GM19372 (cell line): Measurements from ENCODE around the gene GIGYF2.
"Not testable (repeated sequence)": the region's sequence is repeated elsewhere in the genome, so short reads cannot be mapped to it uniquely, and the experiment has no call there.

Experiments used
- ATAC-seq: cut with Tn5 transposase; IDR thresholded peaks from one replicate; pipeline ENCODE4 v1.9.1; 2021; ENCODE audit warnings: mild to moderate bottlenecking, low read depth, moderate library complexity; ENCODE audit not compliant: unreplicated experiment

The GIGYF2 gene

GRCh38 chr2:232688201-232688600 is 8.9 kb upstream of the GIGYF2 start:
- ATAC-seq, result no peak

- ATAC-seq, result no peak
Observed at GRCh38 chr2:232689152-232689910, 7.8 kb upstream of the GIGYF2 start.

- ATAC-seq, result not testable (repeated sequence)
Observed at GRCh38 chr2:232691117-232691516, 6.0 kb upstream of the GIGYF2 start.

DNA sequence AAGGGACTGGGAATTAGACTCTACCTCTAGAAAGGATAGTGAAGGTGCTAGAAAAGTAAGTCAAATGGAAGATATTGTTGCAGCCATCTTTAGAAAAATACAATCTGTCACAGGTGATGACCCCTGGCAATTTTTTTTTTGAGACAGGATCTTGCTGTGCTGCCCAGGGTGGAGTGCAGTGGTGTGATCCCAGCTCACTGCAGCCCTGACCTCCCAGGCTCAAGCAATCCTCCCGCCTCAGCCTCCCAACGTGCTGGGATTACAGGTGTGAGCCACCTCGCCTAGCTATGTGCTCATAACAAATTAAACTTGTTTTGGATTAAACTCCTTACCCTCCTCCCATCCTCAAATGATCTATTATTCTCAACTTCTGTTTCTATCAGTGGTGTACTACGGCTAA is 3.8 kb upstream of the GIGYF2 start:
- ATAC-seq, result no peak

GRCh38 chr2:232696609-232697058 is 497 bp upstream of the GIGYF2 start:
- no peak for ATAC-seq

- peak; percentile 3 for ATAC-seq
Observed at GRCh38 chr2:232697807-232698110, 628 bp downstream of the GIGYF2 start.

DNA sequence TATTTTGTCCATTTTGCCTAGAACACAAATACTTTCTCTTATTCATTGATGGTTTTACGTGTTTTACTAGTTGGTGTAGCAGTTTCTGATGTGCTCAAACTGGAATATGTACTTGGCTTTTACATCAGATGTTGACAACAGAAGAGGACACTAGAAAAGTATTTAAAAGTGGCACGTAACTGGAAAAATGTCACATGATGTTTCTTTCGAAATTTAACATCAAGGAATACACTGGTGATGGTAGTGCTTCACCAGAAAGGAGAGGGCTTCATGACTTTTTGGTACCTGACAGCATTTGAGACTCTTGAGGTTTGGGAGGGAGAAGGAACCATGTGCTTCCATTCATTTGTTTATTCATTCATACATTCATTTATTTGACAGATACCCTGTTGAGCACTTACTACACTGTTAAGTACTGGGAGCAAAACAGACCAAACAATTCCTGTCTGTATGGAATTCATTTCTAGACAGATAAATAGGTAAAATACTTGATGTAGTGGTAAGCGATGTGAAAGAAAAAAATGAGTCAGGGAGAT is 1.5 kb downstream of the GIGYF2 start:
- no peak for ATAC-seq

DNA sequence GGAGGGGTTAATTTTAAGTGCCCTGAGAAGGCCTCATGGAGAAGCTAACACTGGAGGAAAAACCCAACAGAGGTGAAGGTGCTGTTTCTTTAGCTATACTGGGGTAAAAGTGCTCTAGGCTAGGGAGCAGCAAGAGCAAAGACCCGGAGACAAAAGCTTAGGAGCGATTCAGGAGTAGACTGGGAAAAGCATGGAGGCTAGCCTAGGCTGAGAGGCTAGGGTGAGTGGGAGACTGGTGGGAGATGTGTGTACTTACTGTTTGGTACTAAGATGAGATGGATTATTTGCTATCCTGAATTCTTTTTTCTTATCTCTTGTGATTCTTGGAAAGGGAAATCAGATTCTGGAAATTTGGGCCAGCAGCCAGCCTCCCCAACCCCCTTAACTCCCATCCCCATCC is 2.0 kb downstream of the GIGYF2 start:
- ATAC-seq, result no peak

GRCh38 chr2:232700154-232700553 is 3.0 kb downstream of the GIGYF2 start:
- ATAC-seq, result no peak

- no peak for ATAC-seq
Observed at GRCh38 chr2:232707076-232707475, 9.9 kb downstream of the GIGYF2 start.

GRCh38 chr2:232713505-232713904 is 16.4 kb downstream of the GIGYF2 start:
- ATAC-seq, result no peak

GRCh38 chr2:232714969-232715368 is 17.8 kb downstream of the GIGYF2 start:
- ATAC-seq, result no peak

DNA sequence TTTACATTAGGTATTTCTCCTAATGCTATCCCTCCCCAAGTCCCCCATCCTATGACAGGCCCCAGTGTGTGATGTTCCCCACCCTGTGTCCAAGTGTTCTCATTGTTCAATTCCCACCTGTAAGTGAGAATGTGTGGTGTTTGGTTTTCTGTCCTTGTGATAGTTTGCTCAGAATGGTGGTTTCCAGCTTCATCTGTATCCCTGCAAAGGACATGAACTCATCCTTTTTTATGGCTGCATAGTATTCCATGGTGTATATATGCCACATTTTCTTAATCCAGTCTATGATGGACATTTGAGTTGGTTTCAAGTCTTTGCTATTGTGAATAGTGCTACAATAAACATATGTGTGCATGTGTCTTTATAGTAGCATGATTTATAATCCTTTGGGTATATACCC is 22.9 kb downstream of the GIGYF2 start:
- ATAC-seq, result not testable (repeated sequence)

GRCh38 chr2:232721261-232721660 is 24.1 kb downstream of the GIGYF2 start:
- ATAC-seq, result no peak

- ATAC-seq, result no peak
Observed at GRCh38 chr2:232721882-232722281, 24.8 kb downstream of the GIGYF2 start.

GRCh38 chr2:232723027-232723426 is 25.9 kb downstream of the GIGYF2 start:
- ATAC-seq, result no peak

- ATAC-seq, result no peak
Observed at GRCh38 chr2:232728785-232729184, 31.7 kb downstream of the GIGYF2 start.

DNA sequence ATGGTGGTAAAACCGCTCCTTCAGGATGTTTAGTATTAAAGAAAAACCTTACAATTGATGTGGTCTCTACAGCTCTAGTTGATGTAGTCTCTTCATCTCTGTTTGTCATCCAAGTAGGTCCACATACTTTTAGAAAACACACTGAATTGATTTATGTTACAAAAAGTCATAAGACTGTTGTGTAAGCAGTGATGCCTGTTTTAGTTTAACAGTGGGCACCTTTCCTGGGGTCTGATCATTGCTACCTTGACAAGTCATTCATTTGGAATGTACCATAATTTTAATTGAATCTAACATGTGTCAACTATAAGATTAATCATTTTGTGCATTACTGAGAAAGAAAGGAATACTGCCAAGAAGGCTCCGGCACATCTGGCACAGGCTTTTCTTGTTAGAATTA is 34.3 kb downstream of the GIGYF2 start:
- no peak for ATAC-seq

DNA sequence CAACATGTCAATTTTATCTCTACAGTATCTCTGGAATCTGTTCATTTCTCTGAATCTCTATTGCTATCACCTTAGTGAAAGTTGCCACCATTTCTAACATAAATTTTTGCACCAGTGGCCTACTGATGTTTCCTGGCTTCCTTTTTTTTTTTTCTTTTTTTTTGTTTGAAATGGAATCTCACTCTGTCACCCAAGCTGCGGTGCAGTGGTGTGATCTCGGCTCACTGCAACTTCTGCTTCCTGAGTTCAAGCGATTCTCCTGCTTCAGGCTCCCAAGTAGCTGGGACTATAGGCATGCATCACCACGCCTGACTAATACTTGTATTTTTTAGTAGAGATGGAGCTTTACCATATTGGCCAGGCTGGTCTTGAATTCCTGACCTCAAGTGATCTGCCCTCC is 44.2 kb downstream of the GIGYF2 start:
- ATAC-seq, result no peak

DNA sequence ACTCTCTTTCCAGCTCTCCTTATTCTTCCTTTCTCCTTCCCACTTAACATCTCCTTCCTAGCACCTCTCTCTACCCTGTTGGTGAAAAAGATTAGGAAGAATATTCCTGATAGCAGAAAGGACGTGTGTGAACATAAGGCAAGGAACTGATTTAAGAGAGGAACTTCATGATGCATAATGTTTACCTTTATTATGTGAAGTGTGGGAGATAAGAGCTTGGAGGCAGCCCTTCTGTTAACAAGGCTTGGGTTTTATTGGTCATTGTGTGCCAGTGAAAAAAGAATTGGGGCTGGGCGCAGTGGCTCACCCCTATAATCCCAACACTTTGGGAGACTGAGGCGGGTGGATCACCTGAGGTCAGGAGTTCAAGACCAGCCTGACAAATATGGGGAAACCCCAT is 44.8 kb downstream of the GIGYF2 start:
- no peak for ATAC-seq

DNA sequence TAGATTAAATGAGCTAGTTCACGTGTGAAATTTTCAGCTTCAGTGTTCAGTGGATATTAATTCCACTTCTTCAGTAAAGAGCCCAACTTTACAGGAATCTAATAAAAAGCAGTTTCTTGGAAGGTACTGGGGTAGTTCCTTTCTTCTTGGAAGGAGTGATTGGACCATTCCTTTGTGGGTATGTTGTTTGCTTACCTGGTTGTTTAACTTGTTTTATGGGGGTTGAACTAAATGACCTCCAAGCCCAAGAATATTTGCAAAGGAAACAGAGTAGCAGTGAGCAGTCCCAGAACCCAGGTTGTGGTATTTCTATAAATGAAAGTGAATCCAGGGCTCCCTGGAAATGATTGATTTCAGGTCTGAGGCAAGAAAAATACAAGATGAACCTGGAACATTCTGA is 47.8 kb downstream of the GIGYF2 start:
- no peak for ATAC-seq

GRCh38 chr2:232748038-232748437 is 50.9 kb downstream of the GIGYF2 start:
- ATAC-seq, result no peak

- ATAC-seq, result no peak
Observed at GRCh38 chr2:232749331-232749730, 52.2 kb downstream of the GIGYF2 start.
